Measurements from ENCODE around the gene HIF1AN.

The HIF1AN gene

DNA sequence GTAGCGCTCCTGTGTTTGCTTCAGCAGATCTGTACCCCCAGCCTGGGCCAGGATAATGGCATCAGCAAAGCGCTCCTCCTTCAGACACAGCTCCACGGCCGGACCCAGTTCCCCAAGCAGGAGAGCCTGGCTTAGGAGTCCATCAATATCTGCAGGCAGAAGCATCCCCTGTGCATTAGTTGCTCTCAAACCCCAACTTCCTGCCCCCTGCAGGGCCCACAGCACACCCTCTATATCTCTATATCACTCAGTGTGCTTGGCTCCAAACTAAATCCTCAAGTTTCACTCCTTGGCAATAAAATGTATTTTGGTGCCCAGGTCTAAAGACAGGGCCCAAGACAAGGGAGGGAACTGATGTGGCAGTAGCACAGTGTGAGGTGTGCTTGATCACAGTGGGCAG lies 37.7 kb upstream of the HIF1AN start:
- Histone ChIP-seq H3K27me3 (no peaks in the 10 kb centered on the region), H3K9me3 (no peaks in the 10 kb centered on the region), H3K27ac (no peak overlapping the region), H3K4me1 (no peaks in the 10 kb centered on the region), H3K36me3 (peaks cover 44 to 99% (median 67%) of the 10 kb centered on the region in 3 donors), H3K4me3 (no peak overlapping the region)
- no peak for DNase-seq
- TF ChIP-seq CTCF (IDR thresholded peaks at IDR 0.05): no peak
- intact Hi-C loops (cut with DNase I; ENCODE audit: low total_unique reads): no loop called here

DNA sequence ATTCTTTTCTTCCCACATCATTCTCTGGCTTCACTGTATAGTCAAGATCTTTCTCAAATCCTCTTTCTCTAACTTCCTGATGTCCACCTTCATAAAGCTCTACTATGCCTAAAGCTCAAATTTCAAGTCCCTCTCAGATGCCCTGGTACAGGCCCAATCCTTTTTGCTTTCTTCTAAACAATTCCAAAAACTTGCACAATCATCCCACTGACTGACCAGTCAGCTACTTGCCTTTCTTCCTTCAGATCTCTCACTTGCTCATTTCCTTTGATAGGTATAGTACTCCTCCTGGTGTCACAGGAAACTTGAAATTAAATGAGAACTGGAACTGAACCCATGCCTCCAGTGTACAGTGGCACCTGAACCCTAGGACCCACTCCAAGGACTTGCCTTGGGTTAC lies 34.3 kb upstream of the HIF1AN start:
- Histone ChIP-seq H3K36me3 (peaks cover 23 to 97% (median 66%) of the 10 kb centered on the region in 3 donors), H3K9me3 (no peaks in the 10 kb centered on the region), H3K27ac (no peak overlapping the region), H3K27me3 (no peaks in the 10 kb centered on the region), H3K4me3 (no peak overlapping the region), H3K4me1 (no peaks in the 10 kb centered on the region)
- no peak for TF ChIP-seq CTCF (IDR thresholded peaks at IDR 0.05)
- intact Hi-C loops (cut with DNase I; ENCODE audit: low total_unique reads): no loop called here
- DNase-seq: no peak

- no peaks in the 10 kb centered on the region for H3K27me3 ChIP-seq
- no peak overlapping the region for H3K4me3 ChIP-seq
- no peaks in the 10 kb centered on the region for H3K9me3 ChIP-seq
- intact Hi-C loops (cut with DNase I; ENCODE audit: low total_unique reads): no loop called here
- H3K27ac ChIP-seq: no peak overlapping the region
- H3K4me1 ChIP-seq: no peaks in the 10 kb centered on the region
- peaks cover 19 to 97% (median 65%) of the 10 kb centered on the region in 3 donors for H3K36me3 ChIP-seq
- no peak for DNase-seq
- no peak for TF ChIP-seq CTCF (IDR thresholded peaks at IDR 0.05)
Measured at GRCh38 chr10:100502926-100503494, 32.7 kb upstream of the HIF1AN start.

DNA sequence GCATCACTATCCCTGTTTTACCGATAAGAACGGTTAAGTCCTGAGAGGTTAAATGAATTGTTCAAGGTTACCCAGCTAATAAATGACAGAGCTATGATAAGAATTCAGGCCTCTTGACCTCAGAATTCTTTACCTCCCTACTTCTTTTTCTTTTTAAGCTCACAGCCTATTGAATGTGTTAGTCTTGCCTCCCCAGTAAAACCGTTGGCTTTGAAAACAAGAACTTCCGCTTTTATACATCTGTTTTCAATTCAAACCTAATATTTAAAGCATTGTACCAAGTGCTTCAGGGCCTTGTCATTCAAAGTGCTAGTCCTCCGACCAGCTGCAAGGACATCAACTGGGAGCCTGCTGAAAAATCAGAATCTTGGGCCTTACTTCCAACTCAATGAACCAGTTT lies 31.6 kb upstream of the HIF1AN start:
- no peak for DNase-seq
- Histone ChIP-seq H3K27ac (no peak overlapping the region), H3K27me3 (no peaks in the 10 kb centered on the region), H3K9me3 (no peaks in the 10 kb centered on the region), H3K4me1 (no peaks in the 10 kb centered on the region), H3K4me3 (no peak overlapping the region), H3K36me3 (peaks cover 14 to 95% (median 61%) of the 10 kb centered on the region in 3 donors)
- TF ChIP-seq CTCF (IDR thresholded peaks at IDR 0.05): no peak
- intact Hi-C loops (cut with DNase I; ENCODE audit: low total_unique reads): no loop called here

- H3K27ac ChIP-seq: no peak overlapping the region
- H3K27me3 ChIP-seq: no peaks in the 10 kb centered on the region
- intact Hi-C loops (cut with DNase I; ENCODE audit: low total_unique reads): no loop called here
- no peak for DNase-seq
- H3K4me1 ChIP-seq: no peaks in the 10 kb centered on the region
- peaks cover 10 to 89% (median 54%) of the 10 kb centered on the region in 3 donors for H3K36me3 ChIP-seq
- TF ChIP-seq CTCF (IDR thresholded peaks at IDR 0.05): no peak
- H3K9me3 ChIP-seq: no peaks in the 10 kb centered on the region
- no peak overlapping the region for H3K4me3 ChIP-seq
Measured at GRCh38 chr10:100505164-100505563, 30.6 kb upstream of the HIF1AN start.

All from tibial artery (tissue), 4 donors.